Measurements from ENCODE around the gene BAZ1B.
A peak's percentile ranks its signal among the peaks of the same experiment; 100 is the strongest.
"Not testable (repeated sequence)": the region's sequence is repeated elsewhere in the genome, so short reads cannot be mapped to it uniquely, and the experiment has no call there.

Gene BAZ1B, protein sequence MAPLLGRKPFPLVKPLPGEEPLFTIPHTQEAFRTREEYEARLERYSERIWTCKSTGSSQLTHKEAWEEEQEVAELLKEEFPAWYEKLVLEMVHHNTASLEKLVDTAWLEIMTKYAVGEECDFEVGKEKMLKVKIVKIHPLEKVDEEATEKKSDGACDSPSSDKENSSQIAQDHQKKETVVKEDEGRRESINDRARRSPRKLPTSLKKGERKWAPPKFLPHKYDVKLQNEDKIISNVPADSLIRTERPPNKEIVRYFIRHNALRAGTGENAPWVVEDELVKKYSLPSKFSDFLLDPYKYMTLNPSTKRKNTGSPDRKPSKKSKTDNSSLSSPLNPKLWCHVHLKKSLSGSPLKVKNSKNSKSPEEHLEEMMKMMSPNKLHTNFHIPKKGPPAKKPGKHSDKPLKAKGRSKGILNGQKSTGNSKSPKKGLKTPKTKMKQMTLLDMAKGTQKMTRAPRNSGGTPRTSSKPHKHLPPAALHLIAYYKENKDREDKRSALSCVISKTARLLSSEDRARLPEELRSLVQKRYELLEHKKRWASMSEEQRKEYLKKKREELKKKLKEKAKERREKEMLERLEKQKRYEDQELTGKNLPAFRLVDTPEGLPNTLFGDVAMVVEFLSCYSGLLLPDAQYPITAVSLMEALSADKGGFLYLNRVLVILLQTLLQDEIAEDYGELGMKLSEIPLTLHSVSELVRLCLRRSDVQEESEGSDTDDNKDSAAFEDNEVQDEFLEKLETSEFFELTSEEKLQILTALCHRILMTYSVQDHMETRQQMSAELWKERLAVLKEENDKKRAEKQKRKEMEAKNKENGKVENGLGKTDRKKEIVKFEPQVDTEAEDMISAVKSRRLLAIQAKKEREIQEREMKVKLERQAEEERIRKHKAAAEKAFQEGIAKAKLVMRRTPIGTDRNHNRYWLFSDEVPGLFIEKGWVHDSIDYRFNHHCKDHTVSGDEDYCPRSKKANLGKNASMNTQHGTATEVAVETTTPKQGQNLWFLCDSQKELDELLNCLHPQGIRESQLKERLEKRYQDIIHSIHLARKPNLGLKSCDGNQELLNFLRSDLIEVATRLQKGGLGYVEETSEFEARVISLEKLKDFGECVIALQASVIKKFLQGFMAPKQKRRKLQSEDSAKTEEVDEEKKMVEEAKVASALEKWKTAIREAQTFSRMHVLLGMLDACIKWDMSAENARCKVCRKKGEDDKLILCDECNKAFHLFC (N-terminal part only)

GRCh38 chr7:73522105-73522872, at the start of gene BAZ1B:
BAZ1B (minus strand) TSS chr7:73522293; CDS start chr7:73521933, 360 bp downstream.
- DNase-seq, result peak; percentile 99

DNA sequence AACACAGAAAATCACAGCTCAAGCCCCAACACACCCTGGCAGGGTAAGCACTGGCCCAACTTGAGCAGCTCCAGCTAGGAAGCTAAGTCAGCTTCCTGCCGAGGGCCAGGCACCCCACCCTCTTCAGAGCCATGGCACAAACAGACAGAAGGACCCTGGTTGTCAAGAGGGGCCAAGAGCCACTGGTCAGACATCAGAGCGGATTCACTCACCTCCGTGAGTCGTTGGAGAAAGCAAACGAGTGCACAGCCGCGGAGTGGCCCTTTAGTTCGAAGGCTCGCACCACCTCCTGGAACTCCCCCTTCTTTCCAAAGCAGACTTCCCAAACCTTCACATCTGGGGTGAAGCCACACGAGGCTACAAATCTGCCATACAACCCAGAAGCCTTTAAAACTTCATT, 48.9 kb upstream of the BAZ1B start:
- DNase-seq, result no peak

DNA sequence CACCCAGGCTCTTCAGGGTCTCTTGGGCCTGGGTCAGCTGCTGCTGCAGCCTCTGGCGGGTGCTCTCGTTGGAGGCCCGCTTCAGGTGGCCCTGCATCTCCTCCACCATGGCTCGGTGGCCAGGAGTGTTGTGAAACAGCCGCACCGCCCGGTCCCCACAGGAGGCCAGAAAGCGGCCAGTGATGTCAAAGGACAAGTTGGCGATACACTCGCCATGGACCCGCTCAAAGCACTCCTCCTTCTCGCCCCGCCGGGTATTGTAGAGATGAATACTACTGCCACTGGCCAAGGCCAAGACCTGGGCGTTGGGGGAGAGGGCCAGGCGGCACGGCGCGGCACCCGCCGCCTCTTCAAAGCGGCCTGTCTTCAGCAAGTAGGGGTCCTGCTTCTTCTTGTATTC, 48.4 kb upstream of the BAZ1B start:
- DNase-seq, result no peak

GRCh38 chr7:73569042-73569608, 47.0 kb upstream of the BAZ1B start:
- DNase-seq, result no peak

- DNase-seq, result no peak
Observed at GRCh38 chr7:73567846-73568685, 46.0 kb upstream of the BAZ1B start.

GRCh38 chr7:73567140-73567539, 45.0 kb upstream of the BAZ1B start:
- DNase-seq, result no peak

DNA sequence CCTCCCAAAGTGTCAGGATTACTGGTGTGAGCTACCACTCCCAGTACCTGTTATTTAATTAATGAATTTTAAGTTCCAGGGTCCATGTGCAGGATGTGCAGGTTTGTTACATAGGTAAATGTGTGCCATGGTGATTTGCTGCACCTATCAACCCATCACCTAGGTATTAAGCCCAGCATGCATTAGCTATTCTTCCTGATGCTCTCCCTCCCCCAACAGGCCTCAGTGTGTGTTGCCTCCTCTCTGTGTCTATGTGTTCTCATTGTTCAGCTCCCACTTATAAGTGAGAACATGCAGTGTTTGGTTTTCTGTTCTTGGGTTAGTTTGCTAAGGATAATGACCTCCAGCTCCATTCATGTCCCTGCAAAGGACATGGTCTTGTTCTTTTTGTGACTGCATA, 44.3 kb upstream of the BAZ1B start:
- not testable (repeated sequence) for DNase-seq

GRCh38 chr7:73565675-73566340, 43.7 kb upstream of the BAZ1B start:
- no peak for DNase-seq

GRCh38 chr7:73560109-73560835, 38.2 kb upstream of the BAZ1B start:
- no peak for DNase-seq

DNA sequence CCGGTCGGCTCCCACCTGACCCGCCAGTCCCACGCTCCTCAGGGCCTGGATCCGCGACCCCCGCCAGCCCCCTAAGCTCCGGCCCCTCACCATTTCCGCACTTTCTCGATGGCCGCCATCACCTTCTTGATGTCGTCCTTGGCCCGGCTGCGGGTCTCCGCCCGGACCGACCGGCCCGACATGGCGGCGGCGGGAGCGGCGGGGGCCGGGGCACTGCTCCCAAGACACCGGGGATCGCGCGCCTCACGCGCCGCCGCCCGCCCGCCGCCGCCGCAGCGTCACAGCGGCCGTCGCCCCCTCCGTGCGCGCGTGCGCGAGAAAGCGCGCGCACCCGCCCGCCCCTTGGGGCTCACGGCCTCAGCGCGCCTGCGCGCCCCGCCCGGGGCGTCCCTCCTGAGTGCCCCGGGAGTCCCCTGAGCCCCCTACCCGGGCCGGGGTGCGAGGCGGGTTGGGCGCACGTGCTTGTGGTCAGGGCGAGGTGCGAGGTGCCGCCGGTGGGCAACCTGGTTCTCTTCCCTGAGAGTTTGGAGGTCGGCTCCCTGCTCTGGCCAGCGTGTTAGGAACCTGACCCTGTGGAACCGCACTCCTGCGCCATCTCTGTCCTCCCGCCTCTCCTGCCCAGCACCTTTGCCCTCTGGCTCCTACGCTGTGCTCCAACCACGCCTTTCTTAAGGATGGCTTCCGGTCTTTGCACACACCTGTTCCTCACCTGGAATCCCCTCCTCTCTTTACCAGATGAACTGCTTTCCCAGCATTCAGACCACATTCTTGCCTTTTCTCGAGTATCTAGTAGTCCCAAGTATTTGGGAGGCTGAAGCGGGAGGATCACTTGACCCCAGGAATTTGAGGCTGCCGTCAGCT, 35.5 kb upstream of the BAZ1B start, which contains the start of gene BCL7B:
Gene BCL7B, minus strand, starts transcription at position 294 of the 861 bp plus-strand sequence. Its CDS starts 112 bp downstream, at position 182.
- DNase-seq, result peak; percentile 75

DNA sequence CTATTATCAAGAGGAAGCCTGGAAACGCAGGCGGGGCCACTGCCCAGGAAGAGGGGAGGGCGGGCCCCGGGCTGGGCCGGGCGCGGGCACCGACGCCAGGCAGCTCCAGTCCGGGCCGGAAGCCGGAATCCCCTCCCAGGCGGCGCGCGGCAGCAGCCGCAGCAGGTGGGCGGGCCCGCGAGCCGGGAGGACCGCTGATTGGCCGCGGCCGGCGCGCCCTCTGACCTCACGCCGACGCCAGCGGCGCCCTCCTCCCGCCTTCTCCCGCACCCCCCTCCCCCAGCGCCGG, 35.0 kb upstream of the BAZ1B start:
- peak; percentile 88 for DNase-seq

DNA sequence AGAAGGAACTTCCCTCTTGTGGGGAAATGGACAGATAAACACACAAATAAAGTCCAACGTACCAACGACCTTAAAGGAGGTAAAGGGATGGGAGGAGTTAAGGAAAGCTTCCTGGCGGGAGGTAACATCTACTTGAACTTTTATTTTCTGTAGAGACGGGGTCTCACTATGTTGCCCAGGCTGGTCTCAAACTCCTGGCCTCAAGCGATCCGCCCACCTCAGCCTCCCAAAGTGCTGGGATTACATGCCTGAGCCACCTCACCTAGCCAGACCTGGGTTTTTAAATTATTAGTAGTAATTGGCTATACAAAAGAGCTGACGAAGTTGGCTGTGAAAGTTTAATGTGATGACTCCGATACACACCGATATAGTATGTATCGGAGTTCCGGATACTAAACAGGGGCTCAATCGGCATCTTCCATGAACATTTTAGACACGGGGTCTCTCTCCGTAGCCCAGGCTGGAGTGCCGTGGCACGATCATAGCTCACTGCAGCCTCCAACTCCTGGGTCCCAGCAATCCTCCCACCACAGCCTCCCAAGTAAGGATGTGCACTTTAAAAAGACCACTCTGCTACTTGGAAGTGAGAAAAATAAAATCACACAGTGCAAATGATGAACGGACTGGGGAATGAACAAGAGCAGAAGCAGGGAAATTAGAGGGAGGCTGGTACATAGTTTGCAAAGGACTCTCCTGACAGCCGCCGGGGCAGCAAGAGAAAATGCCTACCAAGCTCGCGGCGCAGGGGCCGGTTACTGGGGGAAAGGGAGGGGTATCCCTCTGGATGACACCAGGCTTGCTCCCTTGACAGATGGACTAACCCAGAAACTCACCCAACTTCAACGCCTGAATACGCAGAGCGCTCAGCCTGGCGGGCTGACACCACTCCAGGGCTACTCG, 34.4 kb upstream of the BAZ1B start:
- DNase-seq, result no peak

GRCh38 chr7:73555411-73555982, 33.4 kb upstream of the BAZ1B start:
- DNase-seq, result no peak

- DNase-seq, result not testable (repeated sequence)
Observed at GRCh38 chr7:73550093-73550492, 28.0 kb upstream of the BAZ1B start.

DNA sequence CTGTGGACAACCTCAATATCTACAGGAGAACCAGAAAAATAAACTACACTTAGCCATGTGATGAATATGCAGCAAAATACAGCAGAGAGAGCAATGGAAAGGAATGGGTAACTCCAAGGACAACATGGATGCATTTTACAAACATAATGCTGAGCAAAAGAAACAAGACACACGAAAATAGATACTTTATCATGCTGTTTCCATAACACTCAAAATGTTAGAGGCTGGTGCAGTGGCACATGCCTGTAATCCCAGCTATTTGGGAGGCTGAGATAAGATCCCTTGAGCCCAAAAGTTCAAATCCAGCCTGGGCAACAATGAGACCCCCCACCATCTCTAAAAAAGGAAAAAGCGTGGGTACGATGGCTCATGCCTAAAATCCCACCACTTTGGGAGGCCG, 27.1 kb upstream of the BAZ1B start:
- DNase-seq, result no peak

- no peak for DNase-seq
Observed at GRCh38 chr7:73547841-73548240, 25.7 kb upstream of the BAZ1B start.

DNA sequence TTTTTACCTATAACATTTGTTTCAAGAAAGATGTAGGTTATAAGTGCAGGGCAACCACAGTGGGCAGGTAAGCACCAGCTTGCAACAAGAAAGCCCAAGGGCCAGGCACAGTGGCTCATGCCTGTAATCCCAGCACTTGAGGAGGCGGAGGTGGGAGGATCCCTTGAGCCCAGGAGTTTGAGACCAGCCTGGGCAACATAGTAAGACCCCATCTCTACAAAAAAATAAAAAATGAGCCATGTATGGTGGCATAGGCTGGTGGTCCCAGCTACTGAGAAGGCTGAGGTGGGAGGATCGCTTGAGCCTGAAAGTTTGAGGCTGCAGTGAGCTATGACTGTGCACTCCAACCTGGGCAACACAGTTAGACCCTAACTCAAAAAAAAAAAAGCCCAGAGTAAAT, 22.6 kb upstream of the BAZ1B start:
- no peak for DNase-seq

All from NCI-H1092 (cell line).